Ascending aorta (tissue), 2 donors: ENCODE measurements around the gene ERC1. TPM values are rescaled to one million over a fixed set of nuclear protein-coding genes. Genes with fewer than 3 reads are reported as not detected.
"Not testable (repeated sequence)": the region's sequence is repeated elsewhere in the genome, so short reads cannot be mapped to it uniquely, and the experiment has no call there.

Experiments used
- DNase-seq, 2 donors: peaks; one replicate each; pipeline ENCODE4 v3.0.0-alpha.2; 2019; ENCODE audit warnings: low spot score in 2 of 2
- H3K27ac ChIP-seq, 2 donors: fragments of 200-600 bp; sonication (generic); one replicate each; pipeline ENCODE4 v1.5.1; 2016 to 2017; ENCODE audit warnings: mild to moderate bottlenecking in 1 of 2
- H3K27me3 ChIP-seq: fragments of 200-600 bp; sonication (generic); one replicate; pipeline ENCODE4 v1.5.1; 2017
- H3K36me3 ChIP-seq, 2 donors: fragments of 200-600 bp; sonication (generic); one replicate each; pipeline ENCODE4 v1.5.1; 2016
- H3K4me1 ChIP-seq, 2 donors: fragments of 200-600 bp; sonication (generic); one replicate each; pipeline ENCODE4 v1.5.1; 2016 to 2017; ENCODE audit warnings: mild to moderate bottlenecking in 1 of 2
- H3K4me3 ChIP-seq, 2 donors: fragments of 200-600 bp; sonication (generic); one replicate each; pipeline ENCODE4 v1.5.1; 2016 to 2017; ENCODE audit warnings: mild to moderate bottlenecking in 1 of 2
- H3K9me3 ChIP-seq, 2 donors: fragments of 200-600 bp; sonication (generic); one replicate each; pipeline ENCODE4 v1.5.1; 2016
- CTCF ChIP-seq, 3 experiments: fragments of 200-600 bp in 2 of 3; fragments of 450-650 bp in 1 of 3; sonication (generic) in 2 of 3; IDR thresholded peaks; one replicate each; pipeline ENCODE4 v1.5.1; 2016 to 2019; ENCODE audit warnings: antibody characterized with exemption in 3 of 3, mild to moderate bottlenecking in 1 of 3, moderate library complexity in 1 of 3
- intact Hi-C: fragments of 100-400 bp; cut with DNase I; formaldehyde crosslinking; loops from one replicate; pipeline ENCODE4 v1.15.1; 2023
- total RNA-seq: library from RNA; depleted of rRNA; stranded (reverse); fragments of >200 nt; gene quantifications from one replicate; pipeline ENCODE4 v1.1.0, GENCODE V29; 2016

ERC1 gene
- total RNA-seq, 1 donor from 2014 or later, result 41.4 TPM

DNA sequence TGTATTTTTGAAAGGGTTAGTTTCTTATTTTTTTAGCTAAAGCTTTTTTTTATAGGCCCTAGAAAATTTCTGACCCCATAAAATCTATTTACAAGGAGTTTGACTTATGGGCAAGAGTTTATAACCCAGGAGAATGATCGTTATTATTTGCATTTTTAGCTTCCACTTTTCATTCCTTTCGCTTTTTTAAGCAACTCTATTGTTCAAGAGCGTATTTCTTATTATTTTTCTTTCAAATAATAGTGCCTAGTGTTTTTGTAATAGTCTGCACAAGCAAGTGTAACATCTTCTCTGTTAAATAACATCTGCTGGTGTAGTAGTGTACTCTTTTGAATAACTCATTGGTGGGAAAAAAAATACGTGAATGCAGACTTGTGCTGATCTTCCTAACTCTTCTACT is 216.3 kb downstream of the ERC1 start:
- H3K27me3 ChIP-seq, result no peaks in the 10 kb centered on the region
- intact Hi-C loops, result no loop called here
- peaks cover 0 to 15% of the 10 kb centered on the region in 2 donors for H3K4me1 ChIP-seq
- TF ChIP-seq CTCF (IDR thresholded peaks at IDR 0.05), result no peak
- H3K9me3 ChIP-seq, result no peaks in the 10 kb centered on the region
- no peak overlapping the region for H3K27ac ChIP-seq
- H3K36me3 ChIP-seq, result no peaks in the 10 kb centered on the region
- H3K4me3 ChIP-seq, result no peak overlapping the region
- no peak for DNase-seq

DNA sequence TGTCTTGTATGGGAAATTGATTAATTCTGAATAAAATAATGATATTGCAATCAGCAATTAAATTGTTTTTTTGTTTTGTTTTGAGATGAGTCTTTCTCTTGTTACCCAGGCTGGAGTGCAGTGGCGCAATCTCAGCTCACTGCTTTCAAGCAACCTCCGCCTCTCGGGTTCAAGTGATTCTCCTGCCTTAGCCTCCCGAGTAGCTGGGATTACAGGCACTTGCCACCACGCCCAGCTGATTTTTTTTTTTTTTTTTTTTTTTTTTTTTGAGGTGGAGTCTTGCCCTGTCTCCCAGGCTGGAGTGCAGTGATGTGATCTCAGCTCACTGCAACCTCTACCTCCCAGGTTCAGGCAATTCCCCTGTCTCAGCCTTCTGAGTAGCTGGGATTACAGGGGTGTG is 217.7 kb downstream of the ERC1 start:
- H3K4me3 ChIP-seq, intact Hi-C loops, DNase-seq, H3K9me3 ChIP-seq, H3K27me3 ChIP-seq, H3K36me3 ChIP-seq, H3K27ac ChIP-seq: not testable (repeated sequence)
- peaks cover 0 to 14% of the 10 kb centered on the region in 2 donors for H3K4me1 ChIP-seq

- no peak overlapping the region for H3K27ac ChIP-seq
- DNase-seq, result no peak
- TF ChIP-seq CTCF (IDR thresholded peaks at IDR 0.05), result no peak
- H3K4me3 ChIP-seq, result no peak overlapping the region
- H3K9me3 ChIP-seq, result no peaks in the 10 kb centered on the region
- no peaks in the 10 kb centered on the region for H3K27me3 ChIP-seq
- H3K36me3 ChIP-seq, result no peaks in the 10 kb centered on the region
- peaks cover 0 to 6% of the 10 kb centered on the region in 2 donors for H3K4me1 ChIP-seq
- intact Hi-C loops, result no loop called here
Observed at GRCh38 chr12:1212526-1212925, 221.5 kb downstream of the ERC1 start.

- H3K9me3 ChIP-seq, result no peaks in the 10 kb centered on the region
- H3K4me3 ChIP-seq, result no peak overlapping the region
- no peaks in the 10 kb centered on the region for H3K27me3 ChIP-seq
- intact Hi-C loops, result no loop called here
- no peak for TF ChIP-seq CTCF (IDR thresholded peaks at IDR 0.05)
- H3K36me3 ChIP-seq, result no peaks in the 10 kb centered on the region
- no peak for DNase-seq
- H3K4me1 ChIP-seq, result peaks cover 0 to 10% of the 10 kb centered on the region in 2 donors
- no peak overlapping the region for H3K27ac ChIP-seq
Observed at GRCh38 chr12:1213205-1213604, 222.2 kb downstream of the ERC1 start.

GRCh38 chr12:1213618-1214205 is 222.7 kb downstream of the ERC1 start:
- intact Hi-C loops, result no loop called here
- no peak overlapping the region for H3K4me3 ChIP-seq
- H3K27me3 ChIP-seq, result no peaks in the 10 kb centered on the region
- peaks cover 0 to 10% of the 10 kb centered on the region in 2 donors for H3K4me1 ChIP-seq
- TF ChIP-seq CTCF (IDR thresholded peaks at IDR 0.05), result no peak
- no peak for DNase-seq
- H3K9me3 ChIP-seq, result no peaks in the 10 kb centered on the region
- H3K27ac ChIP-seq, result no peak overlapping the region
- H3K36me3 ChIP-seq, result no peaks in the 10 kb centered on the region

GRCh38 chr12:1216560-1216959 is 225.5 kb downstream of the ERC1 start:
- Histone ChIP-seq H3K9me3 (no peaks in the 10 kb centered on the region), H3K4me1 (peaks cover 0 to 10% of the 10 kb centered on the region in 2 donors), H3K36me3 (no peaks in the 10 kb centered on the region), H3K27ac (peak overlapping the region; percentile 60 to 64), H3K4me3 (peak overlapping the region in 1 of 2 donors; percentile 3), H3K27me3 (no peaks in the 10 kb centered on the region)
- no peak for DNase-seq
- intact Hi-C loops, result no loop called here
- no peak for TF ChIP-seq CTCF (IDR thresholded peaks at IDR 0.05)
